ENCODE data around the gene OR56A1. TPM values are rescaled to one million over a fixed set of nuclear protein-coding genes. Genes with fewer than 3 reads are reported as not detected.
"Not testable (repeated sequence)": the region's sequence is repeated elsewhere in the genome, so short reads cannot be mapped to it uniquely, and the experiment has no call there.

Gene OR56A1, protein sequence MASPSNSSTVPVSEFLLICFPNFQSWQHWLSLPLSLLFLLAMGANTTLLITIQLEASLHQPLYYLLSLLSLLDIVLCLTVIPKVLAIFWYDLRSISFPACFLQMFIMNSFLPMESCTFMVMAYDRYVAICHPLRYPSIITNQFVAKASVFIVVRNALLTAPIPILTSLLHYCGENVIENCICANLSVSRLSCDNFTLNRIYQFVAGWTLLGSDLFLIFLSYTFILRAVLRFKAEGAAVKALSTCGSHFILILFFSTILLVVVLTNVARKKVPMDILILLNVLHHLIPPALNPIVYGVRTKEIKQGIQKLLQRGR
- total RNA-seq (2014; rRNA removed; shearing (Covaris generic); ENCODE audit: low replicate concordance), result not detected in 2 replicates

DNA sequence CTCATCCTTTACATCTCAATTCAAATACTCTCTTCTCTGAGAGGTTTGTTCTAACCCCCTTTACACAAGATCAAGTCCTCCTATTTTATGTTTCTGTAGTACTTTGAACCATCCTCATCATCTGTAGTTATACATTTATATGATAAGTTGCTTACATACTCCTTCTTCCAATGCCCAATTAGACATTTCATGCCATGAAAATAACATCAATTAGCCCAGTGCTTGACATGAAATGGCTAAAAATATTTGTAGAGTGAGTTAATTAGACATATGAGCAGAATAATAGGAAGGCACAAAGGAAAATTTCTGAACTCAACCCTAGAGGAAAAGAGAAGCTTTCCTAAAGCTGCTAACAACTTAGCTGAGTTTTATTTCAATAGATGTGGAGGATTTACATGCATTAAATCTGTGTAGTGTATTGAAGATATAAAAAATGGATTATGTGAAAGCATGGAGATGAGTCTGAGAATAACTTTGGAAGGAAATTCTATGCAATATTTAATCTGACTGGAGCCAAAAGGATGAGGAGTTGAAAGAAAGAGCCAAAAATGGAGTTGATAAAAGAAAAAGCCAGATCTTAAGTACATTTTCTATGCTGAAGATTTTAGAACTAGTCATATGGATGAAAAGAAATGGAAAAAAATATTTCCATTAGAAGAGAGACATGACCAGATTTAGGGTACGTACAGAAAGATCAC is at the start of gene OR56A1:
Gene OR56A1 (minus strand): TSS at position 51 of the 698 bp plus-strand sequence. CDS start 3,066 bp downstream, outside the sequence.
- in situ Hi-C loops (cut with HindIII; ENCODE audit: low pct_unique_long_range_greater_than_20kb, low sequenced_read_pairs), result no loop called here
- DNase-seq (ENCODE audit: low read depth), result no peak

DNA sequence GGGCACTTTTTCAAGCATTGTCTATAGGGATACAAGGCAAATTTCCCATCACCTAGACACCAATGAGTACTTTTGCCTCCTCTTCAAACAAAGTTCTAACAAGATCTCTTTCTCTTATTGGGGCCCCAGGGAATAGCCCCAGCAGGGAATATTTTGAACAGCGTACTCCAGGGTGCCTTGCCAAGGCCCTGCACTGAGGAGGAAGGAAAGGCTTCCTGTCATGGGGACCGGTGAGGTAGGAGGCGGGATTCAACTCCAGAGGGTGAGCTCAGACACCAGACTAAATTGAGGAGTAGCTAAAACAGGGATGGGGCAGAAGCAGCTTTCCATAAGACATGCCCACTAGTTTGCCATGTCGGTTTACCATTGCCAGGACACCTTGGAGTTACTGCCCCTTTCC is 48.9 kb upstream of the OR56A1 start:
- DNase-seq (ENCODE audit: low read depth), result no peak
- in situ Hi-C loops (cut with HindIII; ENCODE audit: low pct_unique_long_range_greater_than_20kb, low sequenced_read_pairs), result no loop called here

DNA sequence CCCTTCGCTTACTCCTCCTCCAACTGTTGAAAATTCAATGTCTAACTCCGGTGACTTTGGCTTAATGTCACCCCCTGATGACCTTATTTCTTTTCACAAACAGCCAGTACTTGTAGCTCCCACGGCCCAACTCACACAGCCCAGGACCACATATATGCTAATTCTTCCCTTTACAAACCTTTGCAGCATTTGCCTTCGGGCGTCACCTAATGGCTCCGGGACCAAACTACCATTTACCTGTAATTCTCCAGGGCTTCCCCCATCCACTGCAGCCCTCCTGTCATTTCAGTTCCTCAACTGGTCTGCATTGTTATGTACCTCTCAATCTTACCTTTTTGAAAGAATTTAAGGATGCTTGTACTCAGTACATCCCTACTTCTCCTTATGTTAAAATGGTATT is 47.2 kb upstream of the OR56A1 start:
- in situ Hi-C loops (cut with HindIII; ENCODE audit: low pct_unique_long_range_greater_than_20kb, low sequenced_read_pairs), result no loop called here

DNA sequence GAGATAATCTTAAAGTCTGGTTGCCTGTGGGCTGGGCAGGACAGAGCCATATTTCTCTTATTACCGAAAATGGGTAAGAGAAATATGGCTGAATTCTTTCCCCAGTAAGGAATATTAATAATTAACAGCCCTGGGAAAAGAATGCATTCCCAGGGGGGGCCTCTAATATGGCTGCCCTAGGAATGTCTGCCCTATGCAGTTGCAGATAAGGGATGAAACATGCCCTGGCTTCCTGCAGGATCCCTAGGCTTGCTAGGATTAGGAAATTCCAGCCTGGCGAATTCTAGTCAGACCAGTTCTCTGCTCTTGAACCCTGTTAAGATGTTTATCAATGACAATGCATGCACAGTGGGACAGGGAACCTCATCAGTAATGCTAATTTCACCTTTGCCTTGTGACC is 45.9 kb upstream of the OR56A1 start:
- DNase-seq (ENCODE audit: low read depth); in situ Hi-C loops (cut with HindIII; ENCODE audit: low pct_unique_long_range_greater_than_20kb, low sequenced_read_pairs): not testable (repeated sequence)

More for the DNA sequence above, 47.2 kb upstream of the OR56A1 start:
- DNase-seq (ENCODE audit: low read depth), result no peak

DNA sequence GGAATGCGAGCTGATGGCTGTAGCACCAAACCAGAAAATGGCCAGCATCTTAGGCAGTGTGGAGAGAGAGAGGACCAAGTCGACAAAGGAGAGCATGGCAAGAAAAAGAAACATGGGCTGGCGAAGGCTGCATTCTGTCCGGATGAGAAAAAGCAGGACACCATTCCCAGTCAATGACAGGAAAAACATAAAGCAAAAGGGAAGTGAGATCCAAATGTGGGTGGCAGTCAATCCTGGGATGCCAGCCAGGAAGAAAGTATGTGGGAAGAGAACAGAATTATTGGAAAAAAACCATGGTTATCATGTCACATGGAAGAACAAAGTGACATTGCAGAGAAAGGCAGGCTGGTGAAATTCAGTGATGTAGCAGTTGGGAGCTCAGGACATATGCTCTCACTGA is 36.9 kb upstream of the OR56A1 start:
- in situ Hi-C loops (cut with HindIII; ENCODE audit: low pct_unique_long_range_greater_than_20kb, low sequenced_read_pairs), result no loop called here
- no peak for DNase-seq (ENCODE audit: low read depth)

DNA sequence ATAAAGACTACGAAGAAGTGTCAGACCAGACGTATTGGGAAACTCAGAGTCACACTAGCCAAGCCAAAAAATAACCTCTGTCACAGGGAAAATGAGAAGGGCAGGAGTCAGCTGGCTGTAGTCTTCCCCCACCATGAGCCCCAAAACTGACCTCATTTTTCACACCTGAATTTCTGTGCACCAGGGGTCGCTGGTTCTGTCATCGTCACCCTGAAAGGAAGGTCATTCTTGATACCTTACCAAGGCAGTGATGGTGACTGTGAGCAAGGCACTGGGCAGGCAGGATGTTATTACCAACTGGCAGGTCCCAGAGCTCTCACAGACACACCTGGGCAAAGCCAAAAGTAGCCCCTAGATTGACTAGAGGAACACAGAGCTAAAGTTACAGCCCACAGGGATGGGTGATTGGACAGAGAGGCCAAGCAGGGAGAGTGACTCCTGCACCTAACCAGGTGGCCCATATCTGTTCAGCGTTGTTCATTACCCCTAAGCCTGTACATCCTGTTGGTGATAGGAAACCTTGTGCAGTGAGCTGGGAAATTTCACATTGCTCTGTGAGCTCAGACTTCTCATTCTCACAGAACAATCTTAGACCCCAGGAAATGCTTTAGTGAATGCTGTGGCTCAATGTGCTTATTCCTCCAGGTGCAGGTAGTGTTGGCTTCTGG is 32.3 kb upstream of the OR56A1 start:
- DNase-seq (ENCODE audit: low read depth), result no peak
- in situ Hi-C loops (cut with HindIII; ENCODE audit: low pct_unique_long_range_greater_than_20kb, low sequenced_read_pairs), result no loop called here

DNA sequence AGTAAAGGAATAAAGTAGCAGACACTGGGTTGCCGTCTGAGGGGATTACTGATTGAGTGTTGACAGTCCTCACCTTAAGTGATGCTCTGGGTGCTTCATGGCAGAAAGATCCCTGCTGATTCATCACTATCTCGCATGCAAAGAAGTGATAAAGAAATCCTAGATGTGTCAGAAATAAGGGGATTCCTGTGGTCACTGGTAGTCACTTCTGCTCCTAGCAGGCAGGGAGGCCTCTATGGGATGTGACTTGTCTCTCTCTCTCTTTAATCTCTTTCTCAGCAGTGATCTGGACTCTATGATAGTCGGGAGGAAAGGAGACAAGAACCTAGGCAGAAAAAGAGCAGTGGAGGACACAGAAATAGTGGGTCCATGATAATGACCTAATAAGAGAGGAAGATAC is 30.9 kb upstream of the OR56A1 start:
- DNase-seq (ENCODE audit: low read depth), result no peak
- in situ Hi-C loops (cut with HindIII; ENCODE audit: low pct_unique_long_range_greater_than_20kb, low sequenced_read_pairs), result no loop called here

DNA sequence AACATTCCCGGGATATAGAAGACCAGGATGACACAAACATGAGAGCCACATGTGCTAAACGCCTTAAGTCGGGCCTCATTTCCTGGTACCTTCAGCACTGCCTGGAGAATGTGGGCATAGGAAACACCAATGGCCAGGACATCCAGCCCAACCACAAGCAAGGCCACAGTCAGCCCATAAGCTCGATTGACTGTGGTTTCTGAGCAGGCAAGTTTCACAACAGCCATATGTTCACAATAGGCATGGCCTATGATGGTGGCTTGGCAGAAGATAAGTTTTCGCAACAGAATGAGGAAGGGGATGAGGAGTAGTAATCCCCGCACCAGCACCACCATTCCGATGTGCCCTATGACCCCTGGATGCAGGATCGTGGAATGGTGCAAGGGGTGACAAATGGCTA is 26.9 kb upstream of the OR56A1 start:
- no peak for DNase-seq (ENCODE audit: low read depth)
- in situ Hi-C loops (cut with HindIII; ENCODE audit: low pct_unique_long_range_greater_than_20kb, low sequenced_read_pairs), result no loop called here

DNA sequence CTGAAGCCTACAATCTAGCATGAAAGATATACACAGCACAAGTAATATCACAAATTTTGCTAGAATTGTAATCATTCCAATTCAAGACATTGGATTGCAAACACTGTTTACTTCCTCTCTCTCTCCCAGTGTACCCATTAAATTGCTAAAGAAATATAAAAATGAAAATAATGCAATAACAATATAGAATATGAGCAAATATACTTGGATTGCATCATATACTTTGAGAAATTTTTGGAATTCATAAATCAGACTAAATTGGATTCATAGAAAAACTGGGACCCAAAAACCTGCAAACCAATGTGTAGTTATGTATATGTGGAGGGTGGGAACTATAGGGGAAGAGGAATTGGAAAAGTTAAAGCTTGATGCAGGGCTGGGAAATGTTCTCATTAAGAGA is 25.0 kb upstream of the OR56A1 start:
- DNase-seq (ENCODE audit: low read depth), result no peak
- in situ Hi-C loops (cut with HindIII; ENCODE audit: low pct_unique_long_range_greater_than_20kb, low sequenced_read_pairs), result no loop called here

DNA sequence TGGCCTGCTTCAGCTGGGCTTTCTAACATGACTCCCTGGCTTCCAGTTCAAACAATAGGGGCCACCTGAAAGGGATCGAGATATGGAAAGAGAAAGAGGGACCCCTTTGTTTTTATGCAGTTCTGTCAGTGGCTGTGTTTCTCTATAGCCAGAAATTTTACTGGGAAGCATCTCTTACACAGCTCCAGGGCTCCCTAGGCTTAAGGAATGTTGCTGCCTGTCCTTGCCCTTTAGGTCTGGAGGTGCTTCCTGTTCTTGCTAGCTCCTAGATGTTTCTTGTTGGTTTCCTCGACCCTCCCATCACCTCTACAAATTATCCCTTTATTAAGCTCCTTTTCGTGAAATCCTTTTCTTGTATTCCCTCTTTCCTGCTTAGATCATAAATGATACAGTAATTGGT is 21.8 kb upstream of the OR56A1 start:
- in situ Hi-C loops (cut with HindIII; ENCODE audit: low pct_unique_long_range_greater_than_20kb, low sequenced_read_pairs), result no loop called here

DNA sequence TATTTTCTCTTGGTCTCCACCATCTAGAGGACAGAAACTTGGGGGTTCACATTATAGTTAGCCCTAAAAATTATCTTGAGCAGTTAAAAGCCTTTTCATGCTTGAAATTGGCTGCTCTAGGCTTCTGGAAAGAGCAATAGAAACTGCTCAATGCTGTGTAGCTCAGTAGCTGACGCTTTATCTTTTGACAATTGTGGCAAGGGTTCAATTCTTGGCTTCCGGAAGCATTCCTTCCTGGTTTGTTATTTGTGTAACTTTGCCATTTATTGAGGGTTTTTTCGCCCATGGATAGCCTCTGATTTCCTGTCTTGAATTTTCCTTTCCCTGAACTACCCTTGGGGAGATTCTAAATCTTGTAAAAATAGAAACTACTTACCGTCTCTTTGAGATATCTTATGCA is 10.3 kb upstream of the OR56A1 start:
- in situ Hi-C loops (cut with HindIII; ENCODE audit: low pct_unique_long_range_greater_than_20kb, low sequenced_read_pairs), result no loop called here
- DNase-seq (ENCODE audit: low read depth), result no peak

More for the DNA sequence above, 21.8 kb upstream of the OR56A1 start:
- DNase-seq (ENCODE audit: low read depth), result no peak

DNA sequence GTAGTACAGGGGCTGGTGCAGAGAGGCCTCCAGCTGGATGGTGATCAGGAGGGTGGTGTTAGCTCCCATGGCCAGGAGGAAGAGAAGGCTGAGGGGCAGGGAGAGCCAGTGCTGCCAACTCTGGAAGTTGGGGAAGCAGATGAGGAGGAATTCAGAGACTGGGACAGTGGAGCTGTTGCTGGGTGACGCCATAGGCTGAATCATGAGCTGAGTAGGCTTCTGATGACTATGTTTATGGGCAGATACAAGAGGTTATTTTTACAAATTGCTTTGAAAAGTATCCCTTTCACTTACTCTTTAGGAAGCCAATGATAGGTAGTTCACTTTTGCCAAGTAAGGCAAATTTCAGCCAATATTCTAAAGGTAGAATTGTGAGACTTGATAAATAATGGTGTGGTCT is 3.1 kb downstream of the OR56A1 start:
- in situ Hi-C loops (cut with HindIII; ENCODE audit: low pct_unique_long_range_greater_than_20kb, low sequenced_read_pairs), result no loop called here
- no peak for DNase-seq (ENCODE audit: low read depth)

DNA sequence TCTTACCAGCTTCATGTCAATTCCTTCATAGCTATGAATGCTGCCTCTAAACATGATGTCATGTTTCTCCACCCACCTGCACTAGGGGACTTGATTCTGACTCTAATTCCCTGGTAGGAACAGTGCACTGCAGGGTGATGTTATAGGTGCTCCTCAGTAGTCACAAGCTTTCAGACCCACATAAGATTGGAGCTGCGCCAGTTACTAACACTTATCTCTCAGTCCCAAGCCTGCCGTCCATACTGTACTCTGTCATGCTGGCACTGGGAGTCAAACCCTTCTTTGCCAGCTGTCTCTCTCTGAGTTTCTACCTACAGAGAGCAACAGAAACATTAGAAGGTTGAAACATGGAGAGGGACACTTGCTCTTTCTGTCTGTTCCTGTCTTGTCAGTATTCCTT is 5.5 kb downstream of the OR56A1 start:
- in situ Hi-C loops (cut with HindIII; ENCODE audit: low pct_unique_long_range_greater_than_20kb, low sequenced_read_pairs), result no loop called here
- DNase-seq (ENCODE audit: low read depth), result no peak

DNA sequence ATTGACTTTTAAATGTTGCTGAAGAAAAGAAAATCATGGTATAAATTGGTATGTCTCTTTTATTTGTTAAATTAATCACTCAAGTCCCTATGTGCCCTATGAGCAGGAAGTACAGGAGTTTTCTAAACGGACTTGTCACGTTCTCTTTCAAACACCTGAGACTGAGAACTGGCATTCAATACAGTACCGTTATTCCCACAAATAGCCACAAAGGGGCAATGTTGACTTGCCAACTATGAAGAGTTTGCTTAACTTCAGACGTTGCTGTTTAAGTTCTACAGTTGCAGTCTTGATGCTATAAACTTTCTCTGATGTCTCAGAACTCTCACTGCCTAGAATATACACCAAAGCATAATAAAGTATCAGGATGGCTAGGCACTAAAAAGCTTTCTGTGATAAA is 7.6 kb downstream of the OR56A1 start:
- in situ Hi-C loops (cut with HindIII; ENCODE audit: low pct_unique_long_range_greater_than_20kb, low sequenced_read_pairs), result no loop called here
- peak; percentile 25 for DNase-seq (ENCODE audit: low read depth)

DNA sequence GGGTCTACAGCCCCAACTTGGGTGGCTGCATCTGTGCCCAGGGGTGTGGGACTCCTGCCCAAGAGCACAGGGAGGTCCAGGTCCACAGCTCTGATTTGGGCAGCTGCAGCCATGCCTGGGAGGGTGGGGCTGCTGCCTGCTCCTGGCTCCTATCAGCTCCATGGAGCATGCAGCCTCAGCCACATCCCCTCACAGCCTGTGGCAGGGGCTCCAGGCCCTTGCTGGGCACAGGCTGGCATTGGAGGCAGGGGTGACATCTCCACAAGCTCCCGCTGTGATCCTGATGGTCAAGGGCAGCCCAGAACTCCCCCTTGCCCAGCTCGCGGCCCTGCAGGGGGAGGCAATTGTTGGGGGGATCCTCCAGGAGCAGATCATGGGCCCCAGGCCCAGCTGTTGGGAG is 17.5 kb downstream of the OR56A1 start:
- in situ Hi-C loops (cut with HindIII; ENCODE audit: low pct_unique_long_range_greater_than_20kb, low sequenced_read_pairs), result no loop called here

DNA sequence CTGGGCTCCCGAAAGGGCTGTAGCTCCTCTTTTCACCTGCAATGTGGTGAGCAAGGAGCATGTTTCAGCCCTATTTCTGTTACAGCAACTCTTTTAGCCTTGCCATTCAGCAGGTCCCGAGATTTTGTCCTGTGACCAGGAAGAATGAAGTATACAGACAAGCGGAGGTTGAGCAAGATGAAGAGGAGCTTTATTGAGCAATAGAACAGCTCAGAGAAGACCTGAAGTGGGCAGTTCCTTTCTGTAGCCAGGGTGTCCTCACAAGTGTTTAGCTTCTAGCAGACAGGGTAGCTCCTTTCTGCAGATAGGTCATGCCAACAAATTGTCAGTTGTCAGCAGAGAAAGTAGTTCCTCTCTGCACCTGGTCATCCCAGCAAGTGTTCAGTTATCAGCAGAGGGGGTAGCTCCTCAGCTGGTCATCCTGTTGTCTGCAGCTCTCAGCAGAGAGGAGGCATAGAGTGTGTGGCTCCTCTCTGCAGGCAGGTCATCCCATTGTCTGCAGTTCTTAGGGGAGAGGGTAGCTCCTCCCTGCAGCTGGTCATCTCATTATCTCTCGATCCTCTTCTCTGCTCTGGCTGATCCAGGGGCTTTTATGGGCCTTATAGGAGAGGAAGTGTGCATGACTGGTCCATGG is 18.4 kb downstream of the OR56A1 start:
- in situ Hi-C loops (cut with HindIII; ENCODE audit: low pct_unique_long_range_greater_than_20kb, low sequenced_read_pairs), result no loop called here
- DNase-seq (ENCODE audit: low read depth), result no peak

More for the DNA sequence above, 17.5 kb downstream of the OR56A1 start:
- DNase-seq (ENCODE audit: low read depth), result no peak

DNA sequence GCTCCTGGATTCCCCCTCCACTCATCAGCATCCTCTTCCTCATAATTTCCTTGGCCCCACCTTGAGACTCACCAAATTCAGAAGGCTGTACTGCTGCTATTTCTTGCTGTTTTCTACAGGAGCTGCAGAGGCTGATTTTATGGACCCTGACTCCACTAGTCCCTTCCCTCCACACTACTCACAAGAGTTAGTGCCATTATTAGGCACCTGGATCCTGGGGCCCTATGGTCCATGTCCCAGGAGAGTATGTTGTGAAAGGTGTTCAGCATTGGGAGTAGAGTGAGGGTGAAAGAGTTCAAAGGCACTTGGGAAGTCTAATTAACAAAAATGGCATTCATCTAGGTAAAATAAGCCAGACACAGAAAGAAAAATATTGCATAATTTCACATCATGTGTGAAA is 23.7 kb downstream of the OR56A1 start, which contains the start of gene OR56A4:
Gene OR56A4 (minus strand): TSS at position 101 of the 400 bp plus-strand sequence. CDS start 3,954 bp downstream, outside the sequence.
- no peak for DNase-seq (ENCODE audit: low read depth)
- in situ Hi-C loops (cut with HindIII; ENCODE audit: low pct_unique_long_range_greater_than_20kb, low sequenced_read_pairs), result no loop called here

DNA sequence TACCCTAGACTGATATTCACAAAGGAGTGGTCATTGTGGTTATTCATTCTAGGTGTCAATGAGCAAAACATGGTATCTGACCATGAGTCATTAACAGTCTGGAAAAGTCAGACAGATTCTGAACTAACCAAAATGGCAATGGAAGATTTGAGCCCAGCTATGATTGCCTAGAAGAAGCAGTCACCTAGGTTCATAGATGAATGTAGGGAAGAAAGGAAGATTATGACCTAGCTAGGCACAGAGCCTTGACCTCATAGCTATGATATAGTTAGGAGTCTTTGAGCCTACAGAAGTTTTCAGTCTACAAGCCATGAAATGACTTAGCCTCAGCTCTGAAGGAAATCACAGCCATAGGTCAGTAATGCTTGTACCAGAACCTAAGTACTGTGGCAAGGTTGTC is 24.2 kb downstream of the OR56A1 start:
- DNase-seq (ENCODE audit: low read depth), result no peak
- in situ Hi-C loops (cut with HindIII; ENCODE audit: low pct_unique_long_range_greater_than_20kb, low sequenced_read_pairs), result no loop called here
